LNCaP clone FGC (cell line): Measurements from ENCODE around the gene SLC35D1.

Experiments
- DNase-seq: peaks from one replicate; pipeline ENCODE4 v3.0.0-alpha.2; 2011; ENCODE audit warnings: low read depth
- H3K4me3 ChIP-seq: 2 replicates; pipeline ENCODE4 v1.5.1; 2011; ENCODE audit warnings: mild to moderate bottlenecking, low read depth, low read length, control low read depth
- CTCF ChIP-seq: IDR thresholded peaks from 2 replicates; pipeline ENCODE4 v1.5.1; 2012; ENCODE audit warnings: mild to moderate bottlenecking; ENCODE audit not compliant: control insufficient read depth, insufficient read depth; ENCODE audit errors: extremely low read depth

Gene SLC35D1

GRCh38 chr1:66957938-66958337 is 96.0 kb downstream of the SLC35D1 start:
- no peak for TF ChIP-seq CTCF
- no peak overlapping the region for H3K4me3 ChIP-seq
- no peak for DNase-seq

GRCh38 chr1:66954208-66954607 is 99.7 kb downstream of the SLC35D1 start:
- H3K4me3 ChIP-seq, result no peak overlapping the region
- no peak for TF ChIP-seq CTCF
- no peak for DNase-seq

- TF ChIP-seq CTCF, result no peak
- DNase-seq, result no peak
- no peak overlapping the region for H3K4me3 ChIP-seq
Measured at GRCh38 chr1:66951513-66951912, 102.4 kb downstream of the SLC35D1 start.
